Tongue (tissue), 2 donors: ENCODE data around the gene TBPL1. TPM values are rescaled to one million over a fixed set of nuclear protein-coding genes. Genes with fewer than 3 reads are reported as not detected.
"Not testable (repeated sequence)": the region's sequence is repeated elsewhere in the genome, so short reads cannot be mapped to it uniquely, and the experiment has no call there.

Experiments used
- DNase-seq: peaks from one replicate; pipeline ENCODE4 v3.0.0-alpha.2; 2015
- total RNA-seq: library from RNA; depleted of rRNA; stranded (reverse); fragments of >200 nt; gene quantifications from one replicate; pipeline ENCODE4 v1.2.3, GENCODE V29; 2014

Gene TBPL1
- total RNA-seq, 1 donor from 2014 or later = 12.7 TPM

GRCh38 chr6:133953634-133954415 lies 801 bp downstream of the TBPL1 start:
- DNase-seq = peak; percentile 12

- no peak for DNase-seq
These were observed 1.9 kb downstream of the TBPL1 start for GRCh38 chr6:133954657-133955576.

- no peak for DNase-seq
These were observed 2.8 kb downstream of the TBPL1 start for GRCh38 chr6:133955582-133956415.

- no peak for DNase-seq
These were observed 3.5 kb downstream of the TBPL1 start for GRCh38 chr6:133956416-133957049.

DNA sequence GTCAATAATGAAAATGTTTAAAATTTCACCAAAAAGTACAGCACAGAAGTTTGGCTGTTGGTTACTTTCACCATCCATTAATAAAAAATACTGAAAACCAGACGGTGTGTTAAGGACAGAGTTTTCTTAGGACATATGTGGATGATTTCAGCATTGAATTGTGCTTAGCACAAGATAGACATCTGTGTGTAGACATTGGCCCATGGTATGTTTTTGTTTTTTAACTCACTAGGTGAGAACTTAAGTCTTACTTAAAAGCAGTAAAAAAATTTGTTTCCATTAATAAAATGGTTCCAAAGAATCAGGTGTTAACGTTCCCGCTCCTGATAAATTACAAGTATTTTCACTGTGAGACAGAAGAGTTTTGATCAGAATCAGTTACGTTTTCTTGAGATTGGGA lies 4.2 kb downstream of the TBPL1 start:
- DNase-seq = no peak

DNA sequence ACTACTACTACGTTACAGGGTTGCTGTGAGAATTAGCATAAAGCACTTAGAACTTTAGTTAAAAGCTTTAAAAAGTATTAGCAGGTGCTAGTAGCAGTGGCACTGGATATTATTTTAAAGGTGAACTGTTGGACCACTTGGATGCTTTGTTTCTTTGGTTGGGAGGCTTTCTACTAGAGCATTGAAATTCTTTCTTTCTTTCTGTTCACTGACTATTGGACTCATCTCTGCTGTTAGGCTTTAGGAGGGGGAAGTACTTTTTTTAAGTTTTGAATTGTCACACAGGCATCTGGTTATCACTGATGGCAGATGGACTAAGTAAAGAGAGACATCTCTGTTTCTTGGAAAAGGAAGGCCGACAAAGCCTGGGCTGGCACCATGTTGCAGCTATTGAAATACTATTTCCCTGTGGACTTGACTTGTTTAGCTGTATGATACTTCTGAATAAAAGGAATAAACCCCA lies 4.8 kb downstream of the TBPL1 start:
- DNase-seq = no peak

GRCh38 chr6:133958791-133959190 lies 5.8 kb downstream of the TBPL1 start:
- DNase-seq = no peak

GRCh38 chr6:133959667-133960368 lies 6.8 kb downstream of the TBPL1 start:
- no peak for DNase-seq

DNA sequence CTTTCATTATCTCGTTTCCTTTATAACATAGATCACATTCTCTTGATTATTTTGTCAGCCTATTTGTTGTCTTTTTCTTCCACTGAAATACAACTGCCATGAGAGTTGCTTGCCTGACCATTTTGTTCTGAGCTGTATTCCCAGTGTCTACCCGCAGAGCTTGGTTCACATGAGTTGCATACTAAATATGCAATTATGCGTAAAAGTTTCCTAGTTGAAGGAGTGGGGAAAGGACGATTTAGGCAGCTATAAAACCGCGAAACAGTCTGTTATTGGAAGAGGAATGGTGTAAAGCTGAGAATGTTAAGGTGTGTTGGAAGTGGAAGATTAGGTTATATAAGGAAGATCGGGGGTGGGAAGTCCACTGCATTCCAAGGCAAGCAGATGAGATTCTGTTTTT lies 8.8 kb downstream of the TBPL1 start:
- DNase-seq = no peak

DNA sequence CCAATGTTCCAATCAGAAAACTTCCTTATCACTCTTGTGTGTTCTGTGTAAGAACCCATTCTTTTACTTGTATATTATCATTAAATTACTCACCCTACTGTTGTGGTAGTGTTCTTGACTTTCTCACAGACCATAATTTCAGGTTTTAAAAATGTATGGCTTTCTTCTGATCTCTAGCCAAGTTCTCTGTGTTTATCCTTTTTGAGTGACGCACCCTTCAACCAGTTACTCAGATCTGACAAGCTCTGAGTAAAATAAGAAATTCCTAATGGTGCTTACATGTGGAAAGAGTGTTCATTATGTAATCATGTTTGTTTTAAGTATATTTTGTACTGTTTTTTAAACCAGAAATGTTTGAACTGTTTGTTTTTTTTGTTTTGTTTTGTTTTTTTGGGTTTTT lies 11.0 kb downstream of the TBPL1 start:
- DNase-seq = no peak

DNA sequence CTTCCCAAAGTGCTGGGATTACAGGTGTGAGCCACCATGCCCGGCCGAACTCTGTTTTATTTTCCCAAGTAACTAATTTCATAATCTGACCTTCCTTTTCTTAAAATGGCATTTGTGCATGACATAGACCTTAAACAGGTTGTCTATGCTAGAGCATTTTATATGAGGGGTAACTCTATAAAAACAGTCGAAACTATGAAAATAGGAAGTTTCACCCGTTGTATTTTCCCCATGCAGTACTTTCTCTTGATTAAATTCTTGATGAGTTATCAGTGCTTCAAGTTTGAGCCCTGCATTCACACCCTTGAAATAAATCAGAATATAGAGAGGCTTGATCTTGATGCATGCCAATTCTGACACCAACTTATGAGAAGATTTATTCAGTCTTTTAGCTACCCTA lies 11.7 kb downstream of the TBPL1 start:
- no peak for DNase-seq

DNA sequence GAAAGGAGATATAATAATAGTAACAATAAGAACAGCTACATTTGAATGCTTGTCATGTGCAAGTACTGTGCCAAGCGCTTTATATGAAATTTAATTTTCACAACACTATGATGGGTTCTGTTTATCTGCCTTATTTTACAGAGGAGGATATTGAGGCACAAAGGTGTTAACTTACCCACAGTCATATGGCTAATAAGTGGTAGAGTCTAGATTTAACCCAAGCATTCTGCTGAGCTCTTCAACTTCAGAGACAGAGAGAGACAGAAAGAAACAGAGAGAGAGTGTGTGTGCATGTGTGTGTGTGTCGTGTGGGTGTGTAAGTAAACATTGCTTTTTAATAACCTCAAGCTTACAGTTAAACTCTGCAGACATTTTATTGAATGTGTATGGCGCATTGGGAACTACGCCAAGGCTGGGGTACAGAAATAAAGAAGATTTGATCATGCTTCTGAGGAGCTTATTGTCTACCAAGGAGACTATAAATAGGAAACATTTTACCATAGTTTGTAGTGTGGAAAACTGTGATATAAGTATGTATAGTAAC lies 12.9 kb downstream of the TBPL1 start:
- DNase-seq = no peak

GRCh38 chr6:133966654-133967329 lies 13.8 kb downstream of the TBPL1 start:
- no peak for DNase-seq

DNA sequence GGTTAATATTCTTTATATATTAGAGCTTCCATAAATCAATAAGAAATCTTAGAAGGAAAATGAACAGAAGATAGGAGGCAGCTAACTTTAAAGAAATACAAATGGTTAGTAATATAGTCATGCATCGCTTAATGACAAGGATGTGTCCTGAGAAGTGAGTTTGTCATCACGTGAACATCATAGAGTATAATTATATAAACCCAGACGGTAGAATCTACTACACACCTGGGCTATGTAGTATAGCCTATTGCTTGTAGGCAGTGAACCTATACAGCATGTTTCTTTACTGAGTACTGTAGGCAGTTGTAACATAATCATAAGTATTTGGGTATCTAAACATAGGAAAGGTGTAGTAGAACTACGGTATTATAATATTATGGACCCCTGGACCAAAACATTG lies 14.3 kb downstream of the TBPL1 start:
- no peak for DNase-seq

GRCh38 chr6:133967835-133968234 lies 14.8 kb downstream of the TBPL1 start:
- DNase-seq = not testable (repeated sequence)

GRCh38 chr6:133969285-133969920 lies 16.4 kb downstream of the TBPL1 start:
- no peak for DNase-seq

- DNase-seq = no peak
These were observed 16.9 kb downstream of the TBPL1 start for GRCh38 chr6:133969921-133970295.

GRCh38 chr6:133971861-133972260 lies 18.8 kb downstream of the TBPL1 start:
- DNase-seq = no peak

DNA sequence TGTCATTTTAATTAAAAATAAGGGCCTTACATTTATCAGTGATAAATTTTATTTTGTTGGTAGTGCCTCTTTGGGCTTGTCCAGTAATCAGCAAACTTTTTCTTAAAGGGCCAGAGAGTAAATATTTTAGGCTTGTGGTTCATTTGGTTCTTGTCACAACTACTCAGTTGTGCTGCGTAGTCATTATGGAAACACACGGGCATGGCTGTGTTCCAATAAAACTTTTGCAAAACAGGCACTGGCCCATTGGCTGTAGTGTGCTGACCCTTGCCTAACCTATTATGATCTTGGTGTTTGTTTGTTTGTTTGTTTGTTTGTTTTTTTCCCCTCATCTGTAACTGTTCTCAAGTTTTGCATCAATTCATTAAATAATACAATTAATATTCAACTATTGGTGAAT lies 19.4 kb downstream of the TBPL1 start:
- no peak for DNase-seq
